Stimulated activated CD8-positive, alpha-beta memory T cell treated with anti-CD3 and anti-CD28 coated beads, Interleukin-12 subunit alpha, Interleukin-12 subunit beta, amount 100 ng/mL, for 24 hours (primary cell): ENCODE results near the gene NOMO2.
"Not testable (repeated sequence)": the region's sequence is repeated elsewhere in the genome, so short reads cannot be mapped to it uniquely, and the experiment has no call there.

Experiments used
- DNase-seq: peaks from one replicate; pipeline ENCODE4 v3.0.0-alpha.2; 2020; ENCODE audit errors: extremely low read depth

Gene NOMO2

DNA sequence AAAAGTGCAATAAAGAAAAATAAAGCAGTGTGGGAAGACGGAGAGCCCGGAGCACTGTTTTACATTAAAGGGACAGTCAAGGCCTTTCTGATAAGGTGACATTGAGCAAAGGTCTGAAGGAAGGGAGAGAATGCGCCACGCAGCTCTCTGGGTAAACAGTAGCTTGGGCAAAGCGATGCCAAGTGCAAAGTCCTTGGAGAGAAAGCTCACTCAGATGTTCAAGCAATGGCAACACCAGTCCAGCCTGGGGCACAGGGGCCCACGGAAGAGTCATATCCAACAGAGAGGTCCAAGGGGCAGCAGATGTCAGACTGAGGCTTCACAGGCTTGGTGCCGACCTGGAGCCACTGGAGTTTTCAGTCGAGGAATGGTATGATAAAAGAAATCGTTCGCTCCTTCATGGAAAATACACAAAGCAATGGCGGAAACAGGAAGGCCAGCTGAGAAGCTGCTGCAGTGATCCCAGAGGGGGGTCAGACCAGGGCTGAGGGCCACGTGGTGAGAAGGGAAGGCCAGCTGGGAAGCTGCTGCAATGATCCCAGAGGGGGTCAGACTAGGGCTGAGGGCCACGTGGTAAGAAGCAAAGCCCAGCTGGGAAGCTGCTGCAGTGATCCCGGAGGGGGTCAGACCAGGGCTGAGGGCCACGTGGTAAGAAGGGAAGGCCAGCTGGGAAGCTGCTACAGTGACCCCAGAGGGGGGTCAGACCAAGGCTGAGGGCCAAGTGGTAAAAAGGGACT lies 40.3 kb downstream of the NOMO2 start:
- DNase-seq, result not testable (repeated sequence)

DNA sequence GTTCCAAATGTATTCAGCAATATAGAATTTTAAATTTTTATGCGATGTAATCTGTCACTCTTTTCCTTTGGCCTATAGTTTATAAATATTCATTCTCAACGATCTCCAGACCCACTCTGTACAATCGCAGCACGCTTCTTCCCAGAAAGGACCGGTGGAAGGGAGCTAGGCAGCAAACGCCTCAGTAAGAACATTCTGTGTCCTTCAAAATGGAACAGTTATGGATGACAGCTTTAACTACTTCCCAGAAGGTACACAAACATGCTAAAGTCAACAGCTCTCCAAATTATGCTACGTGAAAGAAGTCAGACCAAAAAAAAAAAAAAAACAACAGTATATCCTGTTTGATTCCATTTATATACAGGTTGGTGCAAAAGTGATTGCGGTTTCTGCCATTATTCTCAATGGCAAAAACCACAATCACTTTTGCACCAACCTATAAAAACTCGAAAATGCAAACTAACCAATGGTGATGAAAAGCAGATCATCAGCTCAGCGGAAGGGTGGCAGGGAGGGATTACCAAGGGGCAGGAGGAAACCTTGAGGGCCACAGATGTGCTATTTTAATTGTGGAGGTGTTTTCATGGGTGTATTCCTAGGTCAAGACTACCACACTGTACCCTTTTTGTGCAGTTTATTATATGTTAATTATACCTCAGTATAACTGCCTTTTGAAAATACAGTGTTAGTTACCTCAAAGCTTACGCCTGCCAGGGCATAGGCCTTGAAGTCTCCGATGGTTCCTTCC lies 43.2 kb downstream of the NOMO2 start:
- DNase-seq, result not testable (repeated sequence)

DNA sequence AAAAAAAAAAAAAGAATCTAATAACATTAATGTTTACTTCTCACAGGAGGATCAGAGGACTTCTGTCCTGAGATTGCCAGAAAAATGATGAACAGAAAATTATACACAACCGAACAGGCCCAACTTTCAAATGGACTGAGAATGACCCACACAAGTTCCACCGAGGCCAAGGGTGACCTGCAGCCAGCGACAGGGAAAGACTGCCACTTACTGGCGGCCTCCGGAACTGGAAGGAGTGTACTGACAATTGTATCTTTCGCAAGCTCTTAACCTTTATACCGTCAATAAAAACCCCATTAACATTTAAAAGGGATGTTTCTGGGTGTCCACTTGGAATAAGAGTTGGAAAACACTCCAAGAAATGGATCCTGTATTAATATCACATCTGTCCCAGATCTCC lies 63.5 kb downstream of the NOMO2 start:
- not testable (repeated sequence) for DNase-seq

DNA sequence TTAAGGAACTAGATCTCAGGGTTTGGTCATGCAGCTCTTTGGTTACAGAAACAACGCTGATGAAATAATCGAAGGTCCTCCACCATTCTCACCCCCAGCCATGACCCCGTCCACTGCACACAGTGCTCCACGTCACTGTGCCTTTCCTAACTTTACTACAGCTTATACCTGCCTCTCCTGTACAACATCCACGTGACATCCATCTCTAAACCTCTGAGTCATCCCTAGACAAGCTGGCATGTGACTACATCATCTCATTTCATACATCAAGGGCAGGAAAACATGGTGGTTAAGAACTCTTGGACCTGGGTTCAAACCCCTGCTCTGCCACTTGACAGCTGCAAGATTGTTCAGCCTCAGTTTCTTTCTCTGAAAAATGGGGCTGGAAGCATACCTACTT lies 64.9 kb downstream of the NOMO2 start:
- not testable (repeated sequence) for DNase-seq

DNA sequence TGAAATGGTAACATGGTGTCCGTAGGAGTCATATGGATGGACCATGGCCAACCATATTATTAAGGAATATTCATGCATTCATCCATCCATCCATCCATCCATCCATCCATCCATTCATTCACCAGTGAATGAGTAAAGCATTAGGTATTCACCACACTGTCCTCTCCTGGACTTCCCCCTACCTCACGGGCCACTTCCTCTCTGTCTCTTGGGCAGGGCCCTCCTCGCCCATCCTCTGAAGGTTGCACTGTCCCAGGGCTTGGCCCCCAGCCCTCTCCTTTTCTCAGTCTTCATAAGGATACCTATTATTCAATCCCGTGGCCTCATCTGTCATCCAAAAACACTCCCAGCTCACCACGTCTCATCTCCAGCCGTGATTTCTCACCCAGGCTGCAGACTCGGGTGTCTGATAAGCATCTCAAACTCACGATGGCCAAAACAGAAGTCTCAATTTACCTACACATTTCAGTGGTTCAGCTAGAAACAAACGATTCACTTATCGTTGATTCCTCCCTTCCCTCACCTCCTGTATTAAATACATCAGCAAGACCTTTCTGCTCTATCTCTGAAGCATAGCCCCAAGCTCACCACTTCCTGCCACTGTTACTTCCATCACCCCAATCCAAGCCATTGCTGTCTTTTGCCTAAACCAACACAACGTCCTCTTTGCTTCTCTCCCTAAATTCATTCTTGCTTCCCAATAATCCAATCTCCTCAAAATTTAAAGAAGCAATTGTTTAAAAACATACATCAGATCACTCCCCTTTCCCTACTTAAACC lies 69.6 kb downstream of the NOMO2 start:
- DNase-seq, result not testable (repeated sequence)

DNA sequence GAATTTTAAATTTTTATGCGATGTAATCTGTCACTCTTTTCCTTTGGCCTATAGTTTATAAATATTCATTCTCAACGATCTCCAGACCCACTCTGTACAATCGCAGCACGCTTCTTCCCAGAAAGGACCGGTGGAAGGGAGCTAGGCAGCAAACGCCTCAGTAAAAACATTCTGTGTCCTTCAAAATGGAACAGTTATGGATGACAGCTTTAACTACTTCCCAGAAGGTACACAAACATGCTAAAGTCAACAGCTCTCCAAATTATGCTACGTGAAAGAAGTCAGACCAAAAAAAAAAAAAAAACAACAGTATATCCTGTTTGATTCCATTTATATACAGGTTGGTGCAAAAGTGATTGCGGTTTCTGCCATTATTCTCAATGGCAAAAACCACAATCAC lies 125.9 kb downstream of the NOMO2 start:
- DNase-seq, result not testable (repeated sequence)

DNA sequence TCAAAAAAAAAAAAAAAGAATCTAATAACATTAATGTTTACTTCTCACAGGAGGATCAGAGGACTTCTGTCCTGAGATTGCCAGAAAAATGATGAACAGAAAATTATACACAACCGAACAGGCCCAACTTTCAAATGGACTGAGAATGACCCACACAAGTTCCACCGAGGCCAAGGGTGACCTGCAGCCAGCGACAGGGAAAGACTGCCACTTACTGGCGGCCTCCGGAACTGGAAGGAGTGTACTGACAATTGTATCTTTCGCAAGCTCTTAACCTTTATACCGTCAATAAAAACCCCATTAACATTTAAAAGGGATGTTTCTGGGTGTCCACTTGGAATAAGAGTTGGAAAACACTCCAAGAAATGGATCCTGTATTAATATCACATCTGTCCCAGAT lies 146.1 kb downstream of the NOMO2 start:
- not testable (repeated sequence) for DNase-seq

DNA sequence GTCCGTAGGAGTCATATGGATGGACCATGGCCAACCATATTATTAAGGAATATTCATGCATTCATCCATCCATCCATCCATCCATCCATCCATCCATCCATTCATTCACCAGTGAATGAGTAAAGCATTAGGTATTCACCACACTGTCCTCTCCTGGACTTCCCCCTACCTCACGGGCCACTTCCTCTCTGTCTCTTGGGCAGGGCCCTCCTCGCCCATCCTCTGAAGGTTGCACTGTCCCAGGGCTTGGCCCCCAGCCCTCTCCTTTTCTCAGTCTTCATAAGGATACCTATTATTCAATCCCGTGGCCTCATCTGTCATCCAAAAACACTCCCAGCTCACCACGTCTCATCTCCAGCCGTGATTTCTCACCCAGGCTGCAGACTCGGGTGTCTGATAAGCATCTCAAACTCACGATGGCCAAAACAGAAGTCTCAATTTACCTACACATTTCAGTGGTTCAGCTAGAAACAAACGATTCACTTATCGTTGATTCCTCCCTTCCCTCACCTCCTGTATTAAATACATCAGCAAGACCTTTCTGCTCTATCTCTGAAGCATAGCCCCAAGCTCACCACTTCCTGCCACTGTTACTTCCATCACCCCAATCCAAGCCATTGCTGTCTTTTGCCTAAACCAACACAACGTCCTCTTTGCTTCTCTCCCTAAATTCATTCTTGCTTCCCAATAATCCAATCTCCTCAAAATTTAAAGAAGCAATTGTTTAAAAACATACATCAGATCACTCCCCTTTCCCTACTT lies 152.2 kb downstream of the NOMO2 start:
- not testable (repeated sequence) for DNase-seq

DNA sequence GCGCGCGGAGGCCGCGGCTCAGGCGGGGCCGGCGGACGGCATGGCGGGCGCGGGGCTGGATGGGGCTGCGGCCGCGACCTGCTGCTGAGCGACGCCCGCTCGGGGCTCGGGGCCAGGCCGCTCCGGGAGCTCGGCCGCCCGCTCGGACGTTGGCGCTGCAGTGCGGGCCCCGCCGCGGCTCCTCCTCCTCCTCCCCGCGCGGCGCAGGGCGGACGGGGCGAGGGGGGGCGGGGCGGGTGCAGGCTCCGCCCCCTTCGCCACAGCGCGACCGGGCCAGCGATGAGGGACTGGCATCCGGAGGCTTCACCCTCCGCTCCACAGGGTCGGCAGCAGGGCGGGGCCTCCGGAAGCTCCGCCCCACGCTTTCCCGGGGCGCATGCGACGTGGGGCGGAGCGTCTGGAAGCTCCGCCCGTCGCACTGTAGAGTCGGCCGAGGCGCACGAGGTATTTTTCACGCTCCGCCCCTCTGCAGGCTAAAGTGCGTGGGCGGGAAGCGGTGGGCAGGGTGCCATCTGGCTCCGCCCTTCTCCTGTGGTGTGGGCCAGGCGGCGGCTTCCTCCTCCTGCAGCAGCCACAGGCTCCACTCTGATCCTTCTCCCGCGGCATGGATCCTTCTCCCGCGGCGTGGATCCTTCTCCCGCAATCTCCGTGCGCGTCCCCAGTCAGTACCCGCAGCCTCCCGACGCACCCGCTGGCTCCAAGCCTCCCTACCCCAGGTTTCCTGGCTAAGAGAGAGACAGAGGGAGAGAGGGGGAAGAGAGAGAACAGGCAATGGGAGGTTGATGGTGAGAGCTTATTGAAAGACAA lies 159.8 kb downstream of the NOMO2 start:
- DNase-seq, result not testable (repeated sequence)

DNA sequence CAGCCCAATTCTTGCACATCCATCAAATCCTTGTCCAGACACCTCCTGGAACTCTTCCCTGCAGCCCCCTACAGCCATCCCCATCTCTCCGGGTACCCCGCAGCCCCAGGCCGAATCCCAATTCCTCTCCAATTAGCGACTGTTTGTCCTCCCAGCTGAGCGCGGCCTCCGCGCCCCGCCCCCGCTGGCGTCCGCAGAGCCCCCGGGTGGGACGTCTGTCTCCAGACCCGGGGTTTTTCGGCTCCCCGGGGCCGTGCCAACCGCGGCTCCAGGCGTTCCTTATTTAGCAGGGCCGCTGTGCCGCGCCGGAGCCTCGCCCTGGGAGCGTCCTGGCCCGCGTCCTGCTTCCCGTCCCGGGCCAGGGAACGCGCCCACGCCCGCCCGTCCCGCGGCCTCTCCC lies 160.7 kb downstream of the NOMO2 start:
- DNase-seq, result not testable (repeated sequence)

DNA sequence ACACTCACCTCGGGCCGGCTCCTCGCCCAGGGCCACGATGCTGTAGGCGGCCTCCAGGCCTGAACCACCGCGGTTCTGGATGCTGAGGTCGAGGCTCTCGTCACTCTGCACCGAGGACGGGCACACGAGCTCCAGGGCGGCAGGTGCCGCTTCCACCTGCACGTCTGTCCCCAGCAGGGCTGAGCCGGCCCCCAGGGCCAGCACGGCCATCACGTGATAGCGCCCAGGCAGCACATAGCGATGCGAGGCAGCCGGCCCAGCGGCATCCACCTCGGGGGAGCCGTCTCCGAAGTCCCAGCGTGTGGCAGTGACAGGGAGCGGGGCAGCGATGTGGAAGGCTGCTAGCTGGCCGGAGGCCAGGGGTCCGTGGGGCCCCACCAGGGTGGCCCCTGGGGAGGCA lies 167.5 kb downstream of the NOMO2 start:
- not testable (repeated sequence) for DNase-seq

DNA sequence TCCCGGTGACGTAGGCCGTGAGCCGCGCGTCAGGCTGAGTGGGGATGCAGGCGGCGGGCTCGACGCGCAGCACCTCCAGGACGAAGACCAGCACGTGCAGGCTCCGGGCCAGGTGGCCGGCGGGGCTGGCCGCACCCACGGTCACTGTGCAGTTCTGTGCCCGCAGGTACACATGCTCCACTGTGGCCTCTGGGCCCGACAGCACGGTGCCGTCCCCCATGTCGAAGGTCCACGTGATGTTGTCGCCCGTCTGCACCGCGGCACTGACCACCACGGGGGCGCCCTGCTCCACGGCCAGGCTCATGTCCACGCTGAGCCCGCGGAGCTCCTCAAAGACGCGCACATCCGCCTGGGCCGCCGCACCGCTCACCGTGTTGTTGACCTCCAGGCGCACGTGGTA lies 174.1 kb downstream of the NOMO2 start:
- DNase-seq, result not testable (repeated sequence)

DNA sequence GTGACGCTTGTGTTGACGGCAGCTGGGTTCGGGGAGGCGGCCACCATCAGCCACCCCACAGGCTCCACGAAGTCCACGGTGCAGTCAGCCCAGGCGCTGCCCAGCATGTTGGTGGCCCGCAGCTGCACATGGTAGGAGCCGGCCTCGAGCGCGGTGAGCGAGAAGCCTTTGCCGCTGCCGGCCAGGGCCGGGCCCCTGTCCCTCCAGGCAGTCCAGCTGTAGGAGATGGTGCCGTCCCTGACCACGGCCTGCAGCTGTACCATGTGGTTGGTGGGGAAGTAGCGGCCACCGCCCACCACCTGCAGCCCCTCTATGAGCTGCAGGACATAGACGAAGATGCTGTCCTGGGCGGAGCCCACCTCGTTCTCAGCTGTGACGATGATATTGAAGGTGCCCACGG lies 175.4 kb downstream of the NOMO2 start:
- not testable (repeated sequence) for DNase-seq

DNA sequence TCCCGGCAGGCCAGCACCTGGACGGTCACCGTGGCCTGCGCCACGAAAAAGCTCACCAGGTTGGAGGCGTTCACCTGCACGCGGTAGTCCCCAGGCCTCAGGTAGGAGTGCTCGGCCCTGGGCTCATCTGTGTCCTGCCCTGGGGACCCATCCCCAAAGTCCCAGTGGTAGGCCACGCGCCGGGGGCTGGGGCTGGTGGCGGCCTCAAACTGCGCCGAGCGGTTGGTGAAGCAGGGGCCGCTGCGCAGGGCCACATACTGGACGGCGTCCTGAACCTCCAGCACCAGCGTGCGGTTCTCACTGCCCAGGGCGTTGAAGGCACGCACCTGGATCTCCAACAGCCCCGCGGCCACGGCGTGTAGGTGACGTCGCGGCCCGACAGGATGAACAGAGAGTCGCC lies 176.6 kb downstream of the NOMO2 start:
- not testable (repeated sequence) for DNase-seq

DNA sequence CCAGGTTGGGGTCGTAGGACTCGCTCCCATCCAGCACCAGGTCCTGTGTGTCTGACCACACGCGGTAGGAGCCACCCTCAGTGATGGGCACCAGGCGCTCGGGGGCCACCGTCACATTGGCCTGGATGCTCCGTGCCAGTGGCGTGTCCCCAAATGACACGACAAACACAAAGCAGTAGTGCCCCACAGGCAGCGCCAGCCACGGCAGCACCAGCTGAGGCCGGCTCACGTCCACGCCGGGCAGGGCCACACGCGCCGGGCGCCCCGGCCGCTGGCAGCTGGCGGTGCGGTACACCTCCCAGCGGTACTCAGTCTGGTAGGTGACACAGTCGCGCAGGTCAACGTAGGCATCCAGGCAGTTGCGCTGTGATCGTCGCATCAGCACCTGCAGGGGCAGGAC lies 177.0 kb downstream of the NOMO2 start:
- not testable (repeated sequence) for DNase-seq

DNA sequence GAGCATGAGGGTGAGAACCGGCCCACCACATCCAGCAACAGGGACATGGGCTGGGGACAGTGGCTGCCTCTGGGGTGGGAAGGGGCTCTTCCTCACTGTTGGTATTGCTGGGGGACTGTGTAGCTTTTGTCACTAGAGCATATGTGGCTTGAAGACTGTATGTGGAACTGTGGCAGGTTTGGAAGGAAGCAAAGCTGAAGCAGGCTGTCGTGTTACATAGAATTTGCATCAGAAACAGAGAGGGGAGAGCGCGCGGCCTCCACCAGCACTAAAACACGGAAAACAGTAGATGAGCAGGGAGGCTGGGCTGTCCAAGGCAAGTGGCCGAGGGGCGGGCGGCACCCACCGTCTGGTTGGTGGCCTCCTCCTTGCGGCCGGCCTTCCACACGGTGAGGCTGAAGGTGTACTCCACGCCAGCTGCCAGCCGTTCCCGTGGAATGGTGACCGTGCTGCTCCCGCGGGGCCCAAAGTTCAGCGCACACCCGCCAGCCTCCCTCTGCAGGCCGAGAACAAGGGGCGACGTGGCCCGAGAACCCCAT lies 177.7 kb downstream of the NOMO2 start:
- not testable (repeated sequence) for DNase-seq

DNA sequence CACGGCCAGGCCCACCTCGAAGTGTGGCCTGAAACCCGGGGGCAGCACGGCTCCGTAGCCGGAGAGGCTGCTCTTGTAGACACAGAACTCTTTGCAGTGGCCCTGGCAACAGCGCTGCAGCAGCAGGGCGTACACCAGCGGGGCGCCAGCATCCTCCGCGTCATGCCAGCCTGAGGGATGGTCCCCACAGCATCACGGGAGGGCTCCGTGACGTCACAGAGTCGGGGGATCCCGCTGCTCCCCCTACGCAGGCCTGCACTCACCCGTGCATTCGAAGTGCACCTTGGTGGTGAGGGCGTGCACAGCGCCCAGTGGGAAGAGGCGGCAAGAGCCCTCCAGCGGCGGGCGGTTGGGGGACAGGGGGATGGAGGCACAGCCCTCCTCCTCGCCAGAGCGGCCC lies 179.2 kb downstream of the NOMO2 start:
- not testable (repeated sequence) for DNase-seq
